Body of pancreas (tissue), 4 donors: ENCODE measurements around the gene PTGES2.

Source experiments
- CTCF ChIP-seq, 7 experiments: fragments of 450-650 bp in 4 of 7; fragments of 200-600 bp in 3 of 7; sonication (generic) in 3 of 7; IDR thresholded peaks; one replicate each; pipeline ENCODE4 v1.5.1; 2016 to 2019; ENCODE audit warnings: antibody characterized with exemption in 7 of 7
- POLR2A ChIP-seq, 3 donors: fragments of 450-650 bp; IDR thresholded peaks; one replicate each; pipeline ENCODE4 v1.6.1; 2016; ENCODE audit warnings: antibody characterized with exemption in 3 of 3, mild to moderate bottlenecking in 2 of 3

GRCh38 chr9:128167209-128167608 is 39.7 kb upstream of the PTGES2 start:
- no peak for TF ChIP-seq POLR2A (IDR thresholded peaks at IDR 0.05)
- no peak for TF ChIP-seq CTCF (IDR thresholded peaks at IDR 0.05)
